SK-N-DZ (cell line): Measurements from ENCODE around the gene POMGNT2.

Experiments
- DNase-seq: peaks from one replicate; pipeline ENCODE4 v3.0.0-alpha.2; 2015; ENCODE audit warnings: low spot score

Gene POMGNT2

GRCh38 chr3:43102773-43103480, 3.0 kb downstream of the POMGNT2 start:
- no peak for DNase-seq

- DNase-seq, result no peak
Observed at GRCh38 chr3:43098761-43099160, 7.1 kb downstream of the POMGNT2 start.

- DNase-seq, result no peak
Observed at GRCh38 chr3:43097400-43098080, 8.3 kb downstream of the POMGNT2 start.

DNA sequence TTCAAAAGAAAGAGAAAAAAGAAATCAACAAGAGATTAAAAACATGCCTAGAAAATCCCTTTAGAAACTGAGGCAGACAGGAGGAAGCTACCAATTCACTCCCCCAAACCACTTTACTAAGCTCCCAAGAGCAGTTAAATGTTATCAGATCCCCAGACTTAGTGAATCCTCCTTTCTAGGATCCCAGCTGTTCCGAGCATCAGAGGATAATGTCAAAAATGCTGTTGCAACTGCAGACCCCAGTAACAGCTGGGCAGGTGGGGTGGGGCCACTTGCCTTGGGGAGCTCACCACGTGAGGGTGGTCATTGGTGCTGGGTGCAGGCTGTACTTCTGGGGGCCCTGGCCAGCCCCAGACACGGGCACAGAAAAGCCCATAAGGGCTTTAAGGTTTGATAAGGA, 9.1 kb downstream of the POMGNT2 start:
- no peak for DNase-seq

DNA sequence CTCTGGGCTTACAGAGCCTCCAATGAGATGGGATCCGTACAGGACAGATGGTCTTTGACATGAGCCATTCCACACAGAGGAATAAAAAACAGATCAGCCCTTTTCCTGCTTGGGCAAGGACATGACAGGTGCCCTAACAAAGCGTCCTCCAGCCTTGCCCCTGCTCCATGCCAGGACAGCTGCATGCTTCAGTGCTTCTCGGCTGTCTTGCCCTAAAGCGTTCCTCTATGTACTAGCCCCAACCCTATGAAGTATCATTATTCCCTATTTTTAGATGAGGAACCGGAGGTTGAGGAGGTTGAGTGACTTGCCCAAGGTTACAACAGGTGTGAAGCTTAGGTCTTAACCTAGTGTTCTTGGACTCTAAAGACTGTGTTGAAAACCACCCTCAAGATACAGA, 10.5 kb downstream of the POMGNT2 start:
- no peak for DNase-seq

GRCh38 chr3:43094851-43095250, 11.0 kb downstream of the POMGNT2 start:
- no peak for DNase-seq

DNA sequence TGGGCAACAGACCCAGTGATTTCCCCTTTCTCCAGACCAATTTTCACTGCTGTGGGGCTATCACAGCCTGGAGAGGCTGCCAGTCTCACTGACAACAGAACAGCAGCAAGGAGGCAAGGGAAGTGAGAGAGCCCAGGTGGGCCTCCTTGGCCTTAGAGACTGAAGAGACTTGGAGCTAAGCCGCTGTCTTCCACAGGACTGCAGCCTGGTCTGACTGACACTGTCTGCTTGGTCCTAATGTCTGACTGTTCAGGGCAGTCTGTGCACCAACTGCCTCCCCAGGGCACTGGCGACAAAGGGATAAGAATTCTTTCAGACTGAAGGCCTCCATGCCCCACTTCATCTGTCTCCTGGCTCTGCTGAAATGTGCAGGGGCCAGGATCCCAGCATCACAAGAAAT, 11.5 kb downstream of the POMGNT2 start:
- DNase-seq, result no peak

DNA sequence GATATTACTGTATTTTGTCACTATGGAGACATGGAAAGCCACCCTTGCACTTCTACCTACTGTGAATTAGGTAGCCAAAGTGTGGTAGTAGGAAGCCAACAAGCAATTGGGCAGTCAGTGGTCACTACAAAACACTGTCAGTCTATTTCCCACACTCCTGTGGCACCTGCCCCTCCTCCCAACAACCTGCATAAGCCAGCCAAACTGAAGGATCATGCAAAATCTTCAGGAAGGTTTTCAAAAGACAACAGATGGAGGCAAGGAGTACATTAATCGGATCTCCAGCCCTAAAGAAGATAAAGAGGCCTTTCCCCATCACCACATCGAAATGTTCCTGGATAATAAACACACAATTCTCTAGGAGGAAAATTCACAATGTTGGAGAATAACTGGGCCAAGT, 11.9 kb downstream of the POMGNT2 start:
- no peak for DNase-seq

DNA sequence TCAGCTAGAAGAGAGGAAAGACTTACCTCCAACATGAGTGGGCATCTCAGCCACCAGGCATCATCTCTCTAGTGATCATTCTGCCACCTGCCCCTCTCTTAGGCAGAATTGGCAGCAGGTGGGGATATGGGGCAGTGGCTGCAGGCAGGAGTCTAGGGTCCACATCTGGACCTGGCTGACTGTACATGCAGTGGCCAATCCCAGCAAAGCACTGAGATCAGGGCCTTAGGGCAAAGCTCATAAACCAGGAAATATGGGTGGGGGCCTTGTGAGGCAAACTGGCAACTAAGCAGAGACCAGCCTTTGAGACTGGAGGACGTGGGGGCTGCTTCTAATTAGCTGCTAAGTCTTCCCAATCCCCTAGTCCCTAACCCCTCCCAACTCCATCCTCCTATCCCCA, 12.9 kb downstream of the POMGNT2 start:
- DNase-seq, result no peak

DNA sequence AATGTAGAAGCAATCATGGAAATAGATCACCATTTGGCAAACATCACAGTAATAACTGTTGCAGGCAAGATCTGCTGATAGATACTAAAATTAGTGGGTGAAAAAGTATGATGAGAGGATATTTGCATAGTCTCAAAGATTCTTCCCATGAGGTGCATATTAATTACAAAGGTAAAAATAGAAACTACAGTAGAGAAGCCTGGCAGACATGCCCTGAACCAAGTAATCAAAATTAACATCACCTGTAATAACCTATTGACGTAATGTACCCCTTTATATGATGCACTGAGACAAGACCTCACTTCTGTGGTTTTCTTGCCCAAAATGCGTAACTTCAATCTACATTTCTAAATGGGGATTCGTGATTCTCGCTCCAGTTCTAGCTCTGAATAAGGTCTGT, 14.4 kb downstream of the POMGNT2 start:
- no peak for DNase-seq

DNA sequence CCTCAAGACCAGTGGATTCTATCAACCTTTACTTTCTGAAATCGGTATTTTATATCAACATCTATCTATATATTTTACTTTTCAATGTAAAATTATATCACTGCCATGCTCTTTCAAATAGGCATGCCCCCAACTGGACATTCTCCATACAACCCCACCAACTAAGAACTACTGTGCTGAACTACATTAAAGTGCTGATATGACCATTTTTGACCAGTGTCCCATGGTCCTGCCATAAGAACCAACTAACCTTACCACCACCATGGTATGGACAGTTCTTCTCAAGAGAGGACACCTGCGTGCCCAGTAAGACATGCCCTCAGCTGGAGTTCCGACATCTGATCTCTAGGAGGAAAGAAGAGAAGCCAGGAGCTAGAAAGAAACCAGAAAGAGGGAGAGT, 15.6 kb downstream of the POMGNT2 start:
- DNase-seq, result no peak

DNA sequence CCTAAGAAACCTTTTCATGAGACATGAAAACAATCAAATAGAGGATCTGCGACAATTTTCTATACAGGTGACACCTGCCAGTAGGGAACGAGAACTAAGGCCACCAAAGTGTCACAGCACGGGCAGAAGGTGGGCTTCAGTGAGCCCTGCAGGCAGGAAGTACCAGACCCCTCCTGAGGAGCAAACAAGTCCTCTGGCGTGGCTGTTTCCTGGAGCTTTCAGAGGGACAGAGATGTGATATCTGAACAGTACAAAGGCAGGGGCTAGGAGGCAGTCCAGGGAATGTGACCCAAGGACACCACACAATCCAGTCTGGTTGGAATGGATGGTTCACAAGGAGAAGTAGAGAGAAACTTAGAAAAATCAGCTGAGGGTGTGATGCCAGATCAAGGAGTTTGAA, 16.8 kb downstream of the POMGNT2 start:
- no peak for DNase-seq

GRCh38 chr3:43087249-43087776, 18.6 kb downstream of the POMGNT2 start:
- peak; percentile 53 for DNase-seq

DNA sequence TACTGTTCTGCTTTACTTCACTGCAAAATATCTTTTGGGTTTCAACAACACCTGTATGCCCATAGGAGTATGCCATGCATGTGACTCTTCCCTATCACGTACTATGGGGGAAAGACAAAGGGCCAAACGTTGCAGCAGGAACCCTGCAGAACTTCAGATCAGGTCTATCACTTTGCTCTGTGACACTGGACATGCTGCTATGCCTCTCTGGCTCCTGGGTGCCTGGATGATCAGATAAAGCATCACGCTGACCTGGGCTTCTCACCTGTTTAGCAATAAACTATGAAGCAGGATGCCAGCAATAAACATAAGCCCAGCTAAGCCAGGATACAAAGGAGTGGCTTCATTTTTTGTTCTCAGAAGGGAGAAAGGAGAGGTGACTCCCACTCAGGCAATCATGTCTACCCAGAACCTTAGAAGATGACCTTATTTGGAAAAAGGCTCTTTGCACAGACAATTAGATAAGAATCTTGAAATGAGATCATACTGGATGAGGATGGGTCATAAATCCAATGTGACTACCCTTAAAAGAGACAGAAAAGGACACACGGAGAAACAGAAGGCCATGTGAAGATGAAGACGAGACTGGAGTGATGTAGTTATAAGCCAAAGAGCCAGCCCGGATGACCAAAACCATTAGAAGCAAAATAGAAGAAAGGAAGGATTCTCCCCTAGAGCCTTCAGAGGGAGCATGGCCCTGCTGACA, 19.3 kb downstream of the POMGNT2 start:
- DNase-seq, result peak; percentile 94

DNA sequence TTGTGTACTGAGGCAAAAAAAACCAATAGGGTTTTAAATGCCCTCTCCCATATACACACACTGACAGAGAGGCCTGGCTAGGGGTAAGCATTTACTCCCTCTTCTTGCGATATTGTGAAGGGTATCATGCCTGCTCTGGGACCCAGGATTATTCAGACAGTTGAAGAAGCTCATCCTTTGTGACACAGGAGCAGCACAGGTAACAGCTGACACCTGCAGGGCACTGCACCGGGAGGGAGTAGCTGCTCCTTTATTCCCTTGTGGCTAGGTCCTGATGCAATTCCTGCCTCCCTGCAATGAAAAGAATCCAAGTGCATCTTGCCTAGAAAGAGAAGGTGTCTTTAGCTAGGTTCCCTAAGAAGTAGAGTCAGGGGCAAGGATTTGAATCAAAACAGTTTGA, 23.4 kb downstream of the POMGNT2 start:
- no peak for DNase-seq

- no peak for DNase-seq
Observed at GRCh38 chr3:43081796-43082195, 24.1 kb downstream of the POMGNT2 start.

- no peak for DNase-seq
Observed at GRCh38 chr3:43080726-43081568, 24.9 kb downstream of the POMGNT2 start.

DNA sequence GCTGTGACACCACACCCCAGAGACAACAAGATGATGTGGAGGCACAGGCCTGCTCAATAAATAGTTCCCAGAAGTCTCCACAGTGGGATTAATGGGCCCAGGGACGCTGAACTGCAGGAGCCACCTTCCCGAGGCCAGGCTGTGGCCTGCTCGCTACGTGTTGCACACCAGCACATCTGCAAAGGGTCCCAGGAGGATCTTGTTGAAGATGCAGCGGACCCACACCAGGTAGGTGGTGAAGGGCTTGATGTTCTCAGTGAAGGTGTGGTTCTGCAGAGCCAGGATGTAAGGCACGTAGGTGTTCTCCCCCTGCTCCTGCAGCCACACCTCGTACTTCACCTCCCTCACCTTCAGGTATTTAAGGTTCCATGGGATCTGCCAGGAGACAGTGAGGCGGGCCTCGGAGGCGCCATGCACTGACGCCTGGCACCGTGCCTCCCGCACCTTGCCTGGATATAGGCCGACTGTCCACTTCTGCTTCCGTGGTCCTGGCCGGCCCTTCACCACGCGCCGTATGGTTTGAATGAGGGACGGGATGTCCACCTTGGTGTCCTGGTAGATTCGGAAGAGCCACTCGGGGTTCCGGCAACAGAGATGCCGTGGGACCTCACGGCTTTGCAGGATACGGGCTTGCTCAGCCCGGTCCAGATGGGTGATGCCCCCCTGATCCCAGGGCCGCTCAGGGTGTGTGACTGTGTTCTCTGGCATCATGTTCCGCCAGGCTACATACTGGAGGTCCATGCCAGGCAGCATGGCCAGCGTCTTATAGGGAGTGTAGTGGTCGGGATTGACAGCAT, 26.1 kb downstream of the POMGNT2 start:
- no peak for DNase-seq

- DNase-seq, result no peak
Observed at GRCh38 chr3:43077707-43078106, 28.2 kb downstream of the POMGNT2 start.

DNA sequence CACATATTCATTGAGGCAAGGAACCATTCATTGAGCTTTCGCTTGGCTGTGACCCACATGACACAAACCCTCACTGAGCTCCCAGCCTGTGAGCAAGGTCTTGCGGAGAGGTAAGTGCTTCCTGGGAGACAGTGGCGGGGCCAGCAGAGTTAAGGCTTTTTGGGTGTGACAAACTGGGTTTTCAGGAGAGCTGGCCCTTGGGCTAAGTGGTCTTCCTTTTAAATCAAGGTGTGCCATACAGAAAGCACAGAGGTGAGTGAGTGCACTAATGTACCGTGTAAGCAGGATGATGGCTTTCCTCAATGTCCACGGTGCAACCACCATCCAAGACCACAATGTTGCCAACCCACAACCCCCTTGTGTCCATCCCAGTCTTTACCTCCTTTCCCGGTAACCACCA, 28.6 kb downstream of the POMGNT2 start:
- DNase-seq, result no peak

GRCh38 chr3:43076857-43077256, 29.0 kb downstream of the POMGNT2 start:
- no peak for DNase-seq
